A549 (cell line): ENCODE results near the gene REC8. TPM values are rescaled to one million over a fixed set of nuclear protein-coding genes. Genes with fewer than 3 reads are reported as not detected.
A peak's percentile ranks its signal among the peaks of the same experiment; 100 is the strongest.

ENCODE experiments used
- ATAC-seq, 2 experiments: fragments of 200-7000 bp in 1 of 2; fragments of >200 bp in 1 of 2; cut with Nextera tagmentation in 1 of 2; cut with Tn5 transposase in 1 of 2; 3 replicates each; pipeline versions ENCODE4 v1.8.0 to v1.9.1; 2018 to 2020; ENCODE audit warnings: mild to moderate bottlenecking in 1 of 2, moderate library complexity in 1 of 2
- CTCF ChIA-PET: fragments of 300-600 bp; sonication (Branson Sonifier 250); formaldehyde crosslinking; extraction: SDS; loops from one replicate; lab custom pipeline; 2021; ENCODE audit warnings: antibody characterized with exemption, inconsistent platforms; lab: Yijun Ruan, JAX
- POLR2A ChIA-PET: fragments of 350-600 bp; formaldehyde crosslinking; extraction: SDS; loops from one replicate; lab custom pipeline; 2021; ENCODE audit warnings: antibody characterized with exemption, inconsistent platforms; lab: Yijun Ruan, JAX
- DNase-seq, 2 experiments: peaks; one replicate each; pipeline versions ENCODE4 v3.0.0 to v3.0.0-alpha.2; 2011 to 2016; ENCODE audit warnings: low read depth in 1 of 2, low spot score in 1 of 2
- FAIRE-seq: peaks from 2 replicates; lab custom pipeline; 2011; peaks lifted over from hg19 to GRCh38; lab: Jason Lieb, UNC
- H3K27ac ChIP-seq, 2 experiments: fragments of >200 bp; sonication (Bioruptor Twin); formaldehyde crosslinking; 3 replicates each; pipeline ENCODE4 v1.5.1; 2016 to 2017
- H3K4me1 ChIP-seq: fragments of >200 bp; sonication (Bioruptor Twin); formaldehyde crosslinking; 3 replicates; pipeline ENCODE4 v1.6.1; 2016
- H3K4me2 ChIP-seq: fragments of >200 bp; sonication (Bioruptor Twin); formaldehyde crosslinking; 3 replicates; pipeline ENCODE4 v1.6.1; 2016
- H3K4me3 ChIP-seq: fragments of >200 bp; sonication (Bioruptor Twin); formaldehyde crosslinking; 3 replicates; pipeline ENCODE4 v1.5.1; 2016
- H3K9me3 ChIP-seq: fragments of >200 bp; sonication (Bioruptor Twin); formaldehyde crosslinking; 3 replicates; pipeline ENCODE4 v1.6.1; 2016
- BCL3 ChIP-seq: fragments of >200 bp; sonication (Bioruptor Twin); formaldehyde crosslinking; IDR thresholded peaks from 3 replicates; pipeline ENCODE4 v1.6.1; 2016
- BHLHE40 ChIP-seq: IDR thresholded peaks from 2 replicates; pipeline ENCODE4 v1.6.1; 2012; ENCODE audit warnings: low read depth, low read length, inconsistent platforms
- CHD2 ChIP-seq: fragments of 150-350 bp; IDR thresholded peaks from 2 replicates; pipeline ENCODE4 v1.6.1; 2014; ENCODE audit warnings: low read length; ENCODE audit not compliant: partially characterized antibody
- E2F6 ChIP-seq: IDR thresholded peaks from 2 replicates; pipeline ENCODE4 v1.6.1; 2012; ENCODE audit warnings: low read depth, borderline replicate concordance
- EHMT2 ChIP-seq: fragments of 200-600 bp; sonication (generic); IDR thresholded peaks from 2 replicates; pipeline ENCODE4 v1.6.1; 2016; ENCODE audit warnings: antibody characterized with exemption, low read depth, mild to moderate bottlenecking, moderate library complexity
- EP300 ChIP-seq, 2 experiments: fragments of >200 bp; sonication (Bioruptor Twin); formaldehyde crosslinking; IDR thresholded peaks; 2 replicates in 1 of 2; 3 replicates in 1 of 2; pipeline ENCODE4 v1.6.1; 2016 to 2017
- FOSB ChIP-seq: fragments of 250-450 bp; sonication (Bioruptor Pico); IDR thresholded peaks from 2 replicates; pipeline ENCODE4 v1.5.0; 2020; ENCODE audit warnings: mild to moderate bottlenecking, moderate library complexity
- HDAC2 ChIP-seq: fragments of 200-600 bp; sonication (generic); IDR thresholded peaks from 2 replicates; pipeline ENCODE4 v1.6.1; 2016
- HES2 ChIP-seq: fragments of >200 bp; sonication (Bioruptor Twin); formaldehyde crosslinking; IDR thresholded peaks from 2 replicates; pipeline ENCODE4 v1.6.1; 2016
- HOXA7 ChIP-seq: fragments of 250-450 bp; sonication (Bioruptor Pico); IDR thresholded peaks from 2 replicates; pipeline ENCODE4 v1.5.0; 2020; ENCODE audit warnings: mild to moderate bottlenecking, moderate library complexity
- HOXB13 ChIP-seq: fragments of 250-450 bp; sonication (Bioruptor Pico); IDR thresholded peaks from 2 replicates; pipeline ENCODE4 v1.5.0; 2020; ENCODE audit warnings: low read depth, mild to moderate bottlenecking, moderate library complexity
- JUN ChIP-seq, 2 experiments: fragments of >200 bp; sonication (Bioruptor Twin); formaldehyde crosslinking; IDR thresholded peaks; 2 replicates in 1 of 2; 3 replicates in 1 of 2; pipeline ENCODE4 v1.6.1; 2016 to 2017
- JUNB ChIP-seq: fragments of >200 bp; sonication (Bioruptor Twin); formaldehyde crosslinking; IDR thresholded peaks from 2 replicates; pipeline ENCODE4 v1.6.1; 2016
- MAFK ChIP-seq: fragments of 450-650 bp; IDR thresholded peaks from 2 replicates; pipeline ENCODE4 v1.6.1; 2014; ENCODE audit not compliant: partially characterized antibody
- MAZ ChIP-seq: fragments of 150-350 bp; IDR thresholded peaks from 2 replicates; pipeline ENCODE4 v1.6.1; 2014; ENCODE audit warnings: antibody characterized with exemption, low read depth, low read length, borderline replicate concordance
- MYC ChIP-seq: IDR thresholded peaks from 2 replicates; pipeline ENCODE4 v1.6.1; 2012; ENCODE audit warnings: mild to moderate bottlenecking, inconsistent platforms, low read length, improper control_type of control experiment, borderline replicate concordance
- NPAS2 ChIP-seq: fragments of 250-450 bp; sonication (Bioruptor Pico); IDR thresholded peaks from 2 replicates; pipeline ENCODE4 v1.8.0; 2022; ENCODE audit warnings: mild to moderate bottlenecking, moderate library complexity, borderline replicate concordance
- POLR2A ChIP-seq: IDR thresholded peaks from 2 replicates; pipeline ENCODE4 v1.6.1; 2012; ENCODE audit warnings: mild to moderate bottlenecking, low read length
- RARB ChIP-seq: fragments of 250-450 bp; sonication (Bioruptor Pico); IDR thresholded peaks from 2 replicates; pipeline ENCODE4 v1.8.0; 2021; ENCODE audit warnings: mild to moderate bottlenecking, moderate library complexity
- REST ChIP-seq: fragments of 200-600 bp; sonication (generic); IDR thresholded peaks from 2 replicates; pipeline ENCODE4 v1.6.1; 2016; ENCODE audit warnings: antibody characterized with exemption, mild to moderate bottlenecking, moderate library complexity
- RFX5 ChIP-seq: fragments of 450-650 bp; IDR thresholded peaks from 2 replicates; pipeline ENCODE4 v1.7.1; 2014; ENCODE audit warnings: antibody characterized with exemption, mild to moderate bottlenecking, moderate library complexity
- SREBF2 ChIP-seq: fragments of 450-650 bp; IDR thresholded peaks from 2 replicates; pipeline ENCODE4 v1.6.1; 2014; ENCODE audit warnings: mild to moderate bottlenecking, moderate library complexity
- TP53 ChIP-seq: fragments of 250-450 bp; sonication (Bioruptor Pico); IDR thresholded peaks from 2 replicates; pipeline ENCODE4 v1.5.0; 2021; ENCODE audit warnings: mild to moderate bottlenecking, moderate library complexity
- USF2 ChIP-seq: fragments of 450-650 bp; IDR thresholded peaks from 2 replicates; pipeline ENCODE4 v1.6.1; 2014; ENCODE audit warnings: antibody characterized with exemption
- ZC3H11A ChIP-seq: fragments of 450-650 bp; IDR thresholded peaks from 2 replicates; pipeline ENCODE4 v1.6.1; 2014; ENCODE audit warnings: antibody characterized with exemption, mild to moderate bottlenecking
- WGBS: methylation state at CpG from one replicate; pipeline ENCODE4 v1.1.6; 2017; ENCODE audit errors: missing lambda C conversion rate; 5-methylcytosine and 5-hydroxymethylcytosine counted together
- polyA plus RNA-seq, 4 experiments: library from polyadenylated mRNA; depleted of rRNA in 3 of 4; stranded (reverse); fragments of >200 nt; fragmentation: RNase III in 1 of 4; extraction: RNeasy Plus Mini Kit Qiagen cat#74134 plus additional on column Dnase treatment in 1 of 4; gene quantifications; 2 replicates in 3 of 4; 3 replicates in 1 of 4; pipeline ENCODE4 v1.2.3, GENCODE V29; 2011 to 2017

REC8 gene
- polyA plus RNA-seq, 2 of the 4 experiments (the other 2 are of a cell fraction) = 1.9 to 4.2 TPM

GRCh38 chr14:24212924-24213865 lies 41.3 kb downstream of the REC8 start, which contains the start of gene CHMP4A (continued):
- TF ChIP-seq USF2 (peak; percentile 98), EP300 (IDR thresholded peaks at IDR 0.05) (no peak), E2F6 (no peak; the same call in 1 of the 2 replicates), BHLHE40 (peak; percentile 57; the same call in 1 of the 2 replicates), JUN (IDR thresholded peaks at IDR 0.05) (peak; percentile 84 to 97), TP53 (CRISPR knock-in tag) (peak; percentile 66; the same call in 1 of the 2 replicates), REST (peak; percentile 78), FOSB (0 out of 2 replicates have a peak, but pooled peaks have one; percentile 42), CHD2 (peak; percentile 77), POLR2A (peak; percentile 88), HDAC2 (no peak)

GRCh38 chr14:24213866-24214662 lies 42.2 kb downstream of the REC8 start:
- POLR2A ChIA-PET = interaction anchor here (0.6 to 3.6 kb wide), 12 partner anchors 8 to 218 kb away, joined by 3 to 36 read pairs (median 4); partner anchors contain the start of genes DHRS1, EMC9, IPO4 and NOP9
- peak overlapping the region; percentile 57 for H3K4me3 ChIP-seq
- no peak for ATAC-seq
- no peak for DNase-seq
- 93% methylated on average over 7 of the region's 7 CpGs for WGBS
- peaks cover 24% of the 10 kb centered on the region for H3K4me1 ChIP-seq
- no peaks in the 10 kb centered on the region for H3K9me3 ChIP-seq
- peak overlapping the region; percentile 93 to 96 for H3K27ac ChIP-seq
- H3K4me2 ChIP-seq = peak overlapping the region; percentile 72
- TF ChIP-seq BCL3 (no peak), HOXB13 (CRISPR knock-in tag) (no peak), ZC3H11A (no peak), MAFK (no peak), NPAS2 (CRISPR knock-in tag) (no peak), EP300 (IDR thresholded peaks at IDR 0.05) (no peak), RARB (CRISPR knock-in tag) (no peak), SREBF2 (no peak), HES2 (no peak), RFX5 (no peak), MAZ (no peak), E2F6 (no peak), MYC (no peak), HOXA7 (CRISPR knock-in tag) (no peak), JUNB (no peak), EHMT2 (no peak)
- CTCF ChIA-PET = interaction anchor here (0.7 to 4.3 kb wide), 7 partner anchors 8 to 82 kb away, joined by 3 to 31 read pairs (median 4); partner anchors contain the start of genes PSME2, RNF31 and TINF2
- no peak for FAIRE-seq
